PC-3 (cell line): ENCODE results near the gene PDGFRA. TPM values are rescaled to one million over a fixed set of nuclear protein-coding genes. Genes with fewer than 3 reads are reported as not detected.

Source experiments
- ATAC-seq: fragments of 200-7000 bp; cut with Tn5 transposase; 2 replicates; pipeline ENCODE4 v1.9.1; 2020; ENCODE audit warnings: mild to moderate bottlenecking, moderate library complexity
- BruUV-seq: library from RNA; stranded (reverse); fragments of 400-500 nt; replicated peaks from 2 replicates; lab custom pipeline; 2021; lab: Mats Ljungman, UMichigan
- CTCF ChIA-PET: fragments of 300-600 bp; sonication (Branson Sonifier 250); formaldehyde crosslinking; loops from one replicate; lab custom pipeline; 2022; ENCODE audit warnings: antibody characterized with exemption; lab: Charles Lee
- POLR2A ChIA-PET: fragments of 300-600 bp; sonication (Branson Sonifier 250); formaldehyde crosslinking; loops from one replicate; lab custom pipeline; 2022; ENCODE audit warnings: antibody characterized with exemption; ENCODE audit not compliant: unreplicated experiment; lab: Charles Lee
- DNase-seq: peaks from one replicate; pipeline ENCODE4 v3.0.0-alpha.2; 2015
- H2AFZ ChIP-seq: fragments of 300-600 bp; sonication (generic); 2 replicates; pipeline ENCODE4 v1.6.0; 2016; ENCODE audit warnings: antibody characterized with exemption, low read length
- H3F3A ChIP-seq: fragments of 300-600 bp; sonication (generic); one replicate; pipeline ENCODE4 v1.6.0; 2017; ENCODE audit warnings: antibody characterized with exemption, low read length, control low read depth, mild to moderate bottlenecking; ENCODE audit not compliant: unreplicated experiment
- H3K27ac ChIP-seq: fragments of 300-600 bp; sonication (generic); 2 replicates; pipeline ENCODE4 v1.5.1; 2016; ENCODE audit warnings: mild to moderate bottlenecking, low read length
- H3K27me3 ChIP-seq: fragments of 300-600 bp; sonication (generic); 2 replicates; pipeline ENCODE4 v1.6.1; 2016; ENCODE audit warnings: low read length, mixed read lengths
- H3K36me3 ChIP-seq: fragments of 300-600 bp; sonication (generic); 2 replicates; pipeline ENCODE4 v1.6.1; 2016; ENCODE audit warnings: low read depth, mixed run types, low read length, mixed read lengths
- H3K4me1 ChIP-seq: fragments of 300-600 bp; sonication (generic); 2 replicates; pipeline ENCODE4 v1.5.1; 2016; ENCODE audit warnings: low read length; ENCODE audit not compliant: insufficient read depth
- H3K4me2 ChIP-seq: fragments of 300-600 bp; sonication (generic); 2 replicates; pipeline ENCODE4 v1.6.0; 2016; ENCODE audit warnings: low read length
- H3K4me3 ChIP-seq: fragments of 300-600 bp; sonication (generic); 2 replicates; pipeline ENCODE4 v1.5.1; 2016; ENCODE audit warnings: mild to moderate bottlenecking, low read length, mixed read lengths
- H3K79me2 ChIP-seq: fragments of 300-600 bp; sonication (generic); 2 replicates; pipeline ENCODE4 v1.6.1; 2017; ENCODE audit warnings: low read length, mixed read lengths
- H3K9ac ChIP-seq: fragments of 300-600 bp; sonication (generic); 2 replicates; pipeline ENCODE4 v1.6.0; 2016; ENCODE audit warnings: mild to moderate bottlenecking, low read length
- H3K9me2 ChIP-seq: fragments of 300-600 bp; sonication (generic); replicated peaks from 2 replicates; pipeline ENCODE4 v1.6.1; 2016; ENCODE audit warnings: mixed run types, low read length, mixed read lengths
- H3K9me3 ChIP-seq: fragments of 300-600 bp; sonication (generic); 2 replicates; pipeline ENCODE4 v1.6.1; 2016; ENCODE audit warnings: low read length, mixed read lengths
- H4K20me1 ChIP-seq: fragments of 300-600 bp; sonication (generic); 2 replicates; pipeline ENCODE4 v1.6.1; 2016; ENCODE audit warnings: low read length, mixed read lengths
- EZH2 ChIP-seq: fragments of 300-600 bp; sonication (generic); IDR thresholded peaks from one replicate; pipeline ENCODE4 v1.6.1; 2017; ENCODE audit warnings: antibody characterized with exemption, mild to moderate bottlenecking, low read length; ENCODE audit not compliant: unreplicated experiment
- EZH2phosphoT487 ChIP-seq: fragments of 300-600 bp; sonication (generic); IDR thresholded peaks from 2 replicates; pipeline ENCODE4 v1.6.1; 2018; ENCODE audit warnings: mild to moderate bottlenecking, antibody characterized with exemption, low read length, borderline replicate concordance
- intact Hi-C: fragments of 100-400 bp; cut with micrococcal nuclease; formaldehyde crosslinking; loops from 2 replicates; pipeline ENCODE4 v1.9.0; 2023
- total RNA-seq: library from RNA; depleted of rRNA; stranded (reverse); fragments of >200 nt; gene quantifications from 2 replicates; pipeline ENCODE4 v1.2.3, GENCODE V29; 2014
- TF ChIP-seq, protein P1 (sequence below): fragments of 300-600 bp; sonication (generic); conservative IDR thresholded peaks from 2 replicates; pipeline ENCODE4 v1.5.1; 2017; ENCODE audit warnings: antibody characterized with exemption, low read depth, mild to moderate bottlenecking, low read length

PDGFRA gene
- total RNA-seq, 1 experiment from 2014 or later, result 1.1 TPM

DNA sequence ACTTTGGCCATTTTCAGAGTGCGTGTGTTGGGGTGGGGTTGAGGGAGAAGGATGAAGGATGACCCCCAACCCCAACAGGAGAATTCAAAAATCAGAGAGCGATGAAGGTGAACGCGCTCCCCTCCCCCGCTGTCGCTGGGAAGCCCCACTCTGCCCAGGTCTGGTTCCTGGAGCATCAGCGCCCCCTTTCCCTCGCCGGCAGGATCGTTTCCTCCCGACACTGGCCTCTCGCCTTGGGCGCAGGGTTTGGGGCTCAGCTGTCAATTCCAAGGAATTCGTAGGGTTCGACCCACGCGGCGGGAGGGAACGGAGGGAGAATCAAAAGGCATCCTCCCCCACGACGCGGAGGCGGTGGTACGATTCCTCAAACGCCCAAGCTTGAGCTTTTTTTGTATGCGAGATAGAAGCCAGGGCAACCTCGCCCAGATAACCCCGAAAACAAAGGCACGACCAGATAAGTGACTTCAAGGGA, 1.0 kb upstream of the PDGFRA start:
- peak; percentile 83 for DNase-seq
- peaks cover 41% of the 10 kb centered on the region for H3K4me1 ChIP-seq
- no peaks in the 10 kb centered on the region for H4K20me1 ChIP-seq
- H3K27me3 ChIP-seq, result peaks cover 40% of the 10 kb centered on the region
- H3K9ac ChIP-seq, result peak overlapping the region; percentile 59
- H3K4me3 ChIP-seq, result peak overlapping the region; percentile 76
- no TSS peak for BruUV-seq
- H3F3A ChIP-seq, result no peaks in the 10 kb centered on the region
- TF ChIP-seq EZH2phosphoT487, result no peak
- TF ChIP-seq, protein P1, sequence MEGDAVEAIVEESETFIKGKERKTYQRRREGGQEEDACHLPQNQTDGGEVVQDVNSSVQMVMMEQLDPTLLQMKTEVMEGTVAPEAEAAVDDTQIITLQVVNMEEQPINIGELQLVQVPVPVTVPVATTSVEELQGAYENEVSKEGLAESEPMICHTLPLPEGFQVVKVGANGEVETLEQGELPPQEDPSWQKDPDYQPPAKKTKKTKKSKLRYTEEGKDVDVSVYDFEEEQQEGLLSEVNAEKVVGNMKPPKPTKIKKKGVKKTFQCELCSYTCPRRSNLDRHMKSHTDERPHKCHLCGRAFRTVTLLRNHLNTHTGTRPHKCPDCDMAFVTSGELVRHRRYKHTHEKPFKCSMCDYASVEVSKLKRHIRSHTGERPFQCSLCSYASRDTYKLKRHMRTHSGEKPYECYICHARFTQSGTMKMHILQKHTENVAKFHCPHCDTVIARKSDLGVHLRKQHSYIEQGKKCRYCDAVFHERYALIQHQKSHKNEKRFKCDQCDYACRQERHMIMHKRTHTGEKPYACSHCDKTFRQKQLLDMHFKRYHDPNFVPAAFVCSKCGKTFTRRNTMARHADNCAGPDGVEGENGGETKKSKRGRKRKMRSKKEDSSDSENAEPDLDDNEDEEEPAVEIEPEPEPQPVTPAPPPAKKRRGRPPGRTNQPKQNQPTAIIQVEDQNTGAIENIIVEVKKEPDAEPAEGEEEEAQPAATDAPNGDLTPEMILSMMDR, result peak; percentile 96
- H2AFZ ChIP-seq, result peak overlapping the region; percentile 94
- CTCF ChIA-PET, result no interaction called here
- POLR2A ChIA-PET, result no interaction called here
- H3K9me2 ChIP-seq, result no peaks in the 10 kb centered on the region
- ATAC-seq, result peak; percentile 65
- H3K9me3 ChIP-seq, result no peaks in the 10 kb centered on the region
- no peak overlapping the region for H3K27ac ChIP-seq
- H3K79me2 ChIP-seq, result no peaks in the 10 kb centered on the region
- intact Hi-C loops, result loop anchor here (2.0 to 5.0 kb wide), 3 partner anchors 525 to 721 kb away; no protein-coding TSS in a partner anchor
- peak overlapping the region; percentile 98 for H3K4me2 ChIP-seq
- H3K36me3 ChIP-seq, result no peaks in the 10 kb centered on the region

DNA sequence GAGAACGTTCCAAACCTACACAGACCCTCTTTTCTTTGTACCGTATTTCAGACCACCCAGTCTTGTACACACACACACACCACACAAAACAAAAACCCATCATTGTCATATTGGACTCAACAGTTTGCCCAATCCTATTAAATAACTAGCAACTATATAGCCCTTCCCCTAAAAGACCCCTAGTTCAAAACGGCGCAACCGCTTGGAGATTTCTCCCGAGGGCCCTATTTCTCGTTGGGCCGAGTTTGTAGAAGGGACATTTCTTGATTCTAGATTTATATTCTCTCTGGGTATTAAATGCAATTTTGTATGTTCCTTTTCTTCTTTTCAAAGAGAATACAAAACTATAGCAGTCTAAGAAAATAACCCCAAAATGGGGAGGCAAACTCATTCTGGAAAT, 547 bp upstream of the PDGFRA start:
- no TSS peak for BruUV-seq
- Histone ChIP-seq H3F3A (no peaks in the 10 kb centered on the region), H4K20me1 (no peaks in the 10 kb centered on the region), H3K4me3 (peak overlapping the region; percentile 76), H3K9ac (no peak overlapping the region; the same call in 1 of the 2 replicates), H3K27ac (no peak overlapping the region), H2AFZ (peak overlapping the region; percentile 94), H3K27me3 (peaks cover 40% of the 10 kb centered on the region), H3K9me3 (no peaks in the 10 kb centered on the region), H3K79me2 (no peaks in the 10 kb centered on the region), H3K9me2 (no peaks in the 10 kb centered on the region), H3K4me2 (peak overlapping the region; percentile 98), H3K4me1 (peaks cover 41% of the 10 kb centered on the region), H3K36me3 (no peaks in the 10 kb centered on the region)
- DNase-seq (no peak), ATAC-seq (no peak)
- POLR2A ChIA-PET, result no interaction called here
- TF ChIP-seq, protein P1, result no peak
- no peak for TF ChIP-seq EZH2phosphoT487
- TF ChIP-seq EZH2, result no peak
- CTCF ChIA-PET, result no interaction called here
- intact Hi-C loops, result loop anchor here (2.0 to 5.0 kb wide), 3 partner anchors 526 to 722 kb away; no protein-coding TSS in a partner anchor
